Bronchus fibroblast of lung (primary cell): Measurements from ENCODE around the gene ARPC1A. TPM values are rescaled to one million over a fixed set of nuclear protein-coding genes. Genes with fewer than 3 reads are reported as not detected.

Experiments
- total RNA-seq: library from RNA; depleted of rRNA; stranded (reverse); fragments of >200 nt; gene quantifications from 2 replicates; pipeline ENCODE4 v1.2.3, GENCODE V29; 2015

ARPC1A gene
- 260 and 302 TPM in 2 replicates for total RNA-seq

GRCh38 chr7:99325592-99326407, at the start of gene ARPC1A:
TSS of gene ARPC1A (plus strand) at chr7:99325898. CDS start at chr7:99333354, 7,456 bp downstream.

GRCh38 chr7:99374111-99375064, 48.7 kb downstream of the ARPC1A start, which contains the start of gene ARPC1B:
TSS of gene ARPC1B (plus strand) at chr7:99374730. CDS start at chr7:99385715, 10,985 bp downstream.

GRCh38 chr7:99408379-99409191, 82.9 kb downstream of the ARPC1A start, which contains the start of the genes BUD31 and PDAP1:
TSS of gene BUD31 (plus strand) at chr7:99408969. CDS start at chr7:99411093, 2,124 bp downstream.
TSS of gene PDAP1 (minus strand) at chr7:99408597. CDS start at chr7:99408548, 49 bp downstream.

Other genes starting within 250 kb of the ARPC1A start
- gene SMURF1, start 181.8 kb upstream of the ARPC1A start, total RNA-seq, result 8.2 and 9.4 TPM in 2 replicates
- gene KPNA7, start 117.8 kb upstream of the ARPC1A start, total RNA-seq, result not detected in 2 replicates
- gene MYH16, start 53.1 kb upstream of the ARPC1A start, total RNA-seq, result under 0.01 TPM in 1 of 2 replicates, not detected in the other
- gene ARPC1B, start 48.8 kb downstream of the ARPC1A start, total RNA-seq, result 288 and 293 TPM in 2 replicates
- gene PDAP1, start 82.7 kb downstream of the ARPC1A start, total RNA-seq, result 122 and 204 TPM in 2 replicates
- gene BUD31, start 83.1 kb downstream of the ARPC1A start, total RNA-seq, result 127 and 130 TPM in 2 replicates
- gene PTCD1, start 112.9 kb downstream of the ARPC1A start, total RNA-seq, result 4.3 and 4.4 TPM in 2 replicates
- gene CPSF4, start 113.0 kb downstream of the ARPC1A start, total RNA-seq, result 29.4 and 31.3 TPM in 2 replicates
- 2,573 and 3,117 TPM in 2 replicates for gene ATP5MF, start 140.3 kb downstream of the ARPC1A start, total RNA-seq
- gene ZNF789, start 147.0 kb downstream of the ARPC1A start, total RNA-seq, result 4.7 and 5.8 TPM in 2 replicates
- 10.3 and 10.4 TPM in 2 replicates for gene ZNF394, start 174.4 kb downstream of the ARPC1A start, total RNA-seq
- 7.9 and 8.5 TPM in 2 replicates for gene ZKSCAN5, start 178.8 kb downstream of the ARPC1A start, total RNA-seq
- 4.4 and 4.9 TPM in 2 replicates for gene FAM200A, start 226.2 kb downstream of the ARPC1A start, total RNA-seq
- gene ZNF655, start 232.7 kb downstream of the ARPC1A start, total RNA-seq, result 45.1 and 51.9 TPM in 2 replicates